Esophagus muscularis mucosa (tissue), 3 donors: Measurements from ENCODE around the gene CDKN3.
"Not testable (repeated sequence)": the region's sequence is repeated elsewhere in the genome, so short reads cannot be mapped to it uniquely, and the experiment has no call there.

Experiments
- POLR2A ChIP-seq: fragments of 450-650 bp; IDR thresholded peaks from one replicate; pipeline ENCODE4 v1.6.1; 2017; ENCODE audit warnings: antibody characterized with exemption, moderate library complexity, mild to moderate bottlenecking, low read depth
- TF ChIP-seq, protein P1 (sequence below), 3 experiments: fragments of 200-600 bp in 2 of 3; fragments of 450-650 bp in 1 of 3; sonication (generic) in 2 of 3; IDR thresholded peaks; one replicate each; pipeline ENCODE4 v1.5.1; 2017 to 2019; ENCODE audit warnings: antibody characterized with exemption in 3 of 3, mild to moderate bottlenecking in 2 of 3, moderate library complexity in 1 of 3

DNA sequence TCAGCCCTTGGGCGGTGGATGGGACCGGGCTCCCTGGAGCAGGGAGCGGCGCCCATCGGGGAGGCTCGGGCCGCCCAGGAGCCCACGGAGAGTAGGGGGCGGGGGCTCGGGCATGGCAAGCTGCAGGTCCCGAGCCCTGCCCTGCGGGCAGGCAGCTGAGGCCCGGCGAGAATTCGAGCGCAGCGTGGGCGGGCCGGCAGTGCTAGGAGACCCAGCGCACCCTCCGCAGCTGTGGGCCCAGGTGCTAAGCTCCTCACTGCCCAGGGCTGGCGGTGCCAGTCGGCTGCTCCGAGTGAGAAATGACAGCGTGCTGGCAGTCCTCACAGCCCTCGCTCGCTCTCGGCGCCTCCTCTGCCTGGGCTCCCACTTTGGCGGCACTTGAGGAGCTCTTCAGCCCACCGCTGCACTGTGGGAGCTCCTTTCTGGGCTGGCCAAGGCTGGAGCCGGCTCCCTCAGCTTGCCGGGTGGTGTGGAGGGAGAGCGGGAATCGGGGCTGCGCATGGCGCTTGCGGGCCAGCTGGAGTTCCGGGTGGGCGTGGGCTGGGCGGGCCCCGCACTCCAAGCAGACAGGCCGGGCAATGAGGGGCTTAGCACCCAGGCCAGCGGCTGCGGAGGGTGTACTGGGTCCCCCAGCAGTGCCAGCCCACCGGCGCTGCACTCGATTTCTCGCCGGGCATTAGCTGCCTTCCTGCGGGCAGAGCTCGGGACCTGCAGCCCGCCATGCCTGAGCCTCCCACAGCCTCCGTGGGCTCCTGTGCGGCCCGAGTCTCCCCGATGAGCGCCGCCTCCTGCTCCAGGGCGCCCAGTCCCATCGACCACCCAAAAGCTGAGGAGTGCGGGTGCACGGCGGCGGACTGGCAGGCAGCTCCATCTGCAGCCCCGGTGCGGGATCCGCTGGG, 3.6 kb upstream of the CDKN3 start:
- TF ChIP-seq, protein P1, sequence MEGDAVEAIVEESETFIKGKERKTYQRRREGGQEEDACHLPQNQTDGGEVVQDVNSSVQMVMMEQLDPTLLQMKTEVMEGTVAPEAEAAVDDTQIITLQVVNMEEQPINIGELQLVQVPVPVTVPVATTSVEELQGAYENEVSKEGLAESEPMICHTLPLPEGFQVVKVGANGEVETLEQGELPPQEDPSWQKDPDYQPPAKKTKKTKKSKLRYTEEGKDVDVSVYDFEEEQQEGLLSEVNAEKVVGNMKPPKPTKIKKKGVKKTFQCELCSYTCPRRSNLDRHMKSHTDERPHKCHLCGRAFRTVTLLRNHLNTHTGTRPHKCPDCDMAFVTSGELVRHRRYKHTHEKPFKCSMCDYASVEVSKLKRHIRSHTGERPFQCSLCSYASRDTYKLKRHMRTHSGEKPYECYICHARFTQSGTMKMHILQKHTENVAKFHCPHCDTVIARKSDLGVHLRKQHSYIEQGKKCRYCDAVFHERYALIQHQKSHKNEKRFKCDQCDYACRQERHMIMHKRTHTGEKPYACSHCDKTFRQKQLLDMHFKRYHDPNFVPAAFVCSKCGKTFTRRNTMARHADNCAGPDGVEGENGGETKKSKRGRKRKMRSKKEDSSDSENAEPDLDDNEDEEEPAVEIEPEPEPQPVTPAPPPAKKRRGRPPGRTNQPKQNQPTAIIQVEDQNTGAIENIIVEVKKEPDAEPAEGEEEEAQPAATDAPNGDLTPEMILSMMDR (IDR thresholded peaks at IDR 0.05): not testable (repeated sequence)
- not testable (repeated sequence) for TF ChIP-seq POLR2A
